ENCODE data around the gene GPR61.

The GPR61 gene

DNA sequence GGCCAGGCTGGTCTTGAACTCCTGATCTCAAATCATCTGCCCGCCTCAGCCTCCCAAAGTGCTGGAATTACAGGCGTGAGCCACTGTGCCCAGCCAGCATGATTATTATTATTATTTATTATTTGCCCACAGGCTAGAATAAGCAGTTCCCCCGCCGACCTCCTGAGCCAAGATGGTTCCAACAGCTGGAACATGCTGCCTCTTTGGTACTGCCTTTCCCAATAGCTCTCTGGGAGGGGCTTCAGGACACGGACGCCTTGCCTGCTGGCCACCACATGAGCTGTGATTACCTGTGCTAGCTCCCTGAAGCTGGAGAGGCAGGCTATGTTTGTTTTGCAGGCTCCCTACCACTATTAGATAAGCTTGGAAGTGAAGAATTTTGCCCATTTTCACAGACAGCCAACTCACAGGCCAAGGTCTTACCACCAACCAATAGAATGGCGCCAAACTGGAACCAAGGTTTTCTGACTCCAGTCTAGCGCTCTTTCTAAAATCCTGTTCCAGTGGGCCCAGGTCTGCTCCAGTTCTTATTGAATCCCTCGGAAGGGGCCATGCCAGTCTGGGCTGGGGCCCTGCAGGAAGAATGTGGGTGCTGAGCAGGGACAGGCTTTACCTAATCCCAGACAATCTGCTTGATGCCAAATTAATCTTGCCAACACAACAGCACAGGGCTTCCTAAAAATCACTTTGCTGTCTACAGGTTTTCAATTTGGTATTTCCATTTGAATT lies 2.1 kb upstream of the GPR61 start:
- DNase-seq, result no peak

DNA sequence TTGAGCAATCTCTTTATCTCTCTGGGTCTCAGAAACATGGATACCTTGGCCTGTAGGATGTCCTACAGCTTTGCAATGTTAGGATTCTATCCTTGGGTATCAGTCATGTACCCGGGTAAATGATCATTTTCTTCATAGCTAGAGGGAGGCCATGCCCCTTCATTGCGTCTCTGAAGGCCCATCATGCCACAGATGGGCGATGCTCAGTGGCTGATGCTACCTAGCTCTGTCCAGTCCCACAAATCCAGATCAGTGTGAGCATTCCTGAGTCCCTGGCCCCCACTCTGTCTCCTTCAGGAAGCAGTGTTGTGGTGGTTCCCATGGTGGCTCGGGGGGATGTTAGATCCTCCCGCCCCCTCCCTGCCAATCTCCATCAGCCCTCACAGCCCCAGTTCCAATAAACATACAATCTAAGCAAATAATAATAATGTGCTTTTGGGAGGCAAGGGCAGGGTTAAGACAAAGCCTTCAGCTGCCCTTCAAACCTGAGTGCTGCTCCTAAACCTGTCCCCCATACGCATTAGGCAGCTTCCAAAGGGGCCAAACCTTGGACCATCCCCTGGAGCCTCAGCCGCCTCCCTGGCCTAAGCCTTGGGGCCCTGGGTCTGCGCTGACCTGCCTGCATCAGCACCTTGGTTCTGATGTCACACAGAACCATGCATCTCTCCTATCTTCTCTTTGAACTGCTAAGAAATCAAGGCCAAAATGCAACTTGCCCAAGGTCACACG lies 681 bp upstream of the GPR61 start:
- no peak for DNase-seq

DNA sequence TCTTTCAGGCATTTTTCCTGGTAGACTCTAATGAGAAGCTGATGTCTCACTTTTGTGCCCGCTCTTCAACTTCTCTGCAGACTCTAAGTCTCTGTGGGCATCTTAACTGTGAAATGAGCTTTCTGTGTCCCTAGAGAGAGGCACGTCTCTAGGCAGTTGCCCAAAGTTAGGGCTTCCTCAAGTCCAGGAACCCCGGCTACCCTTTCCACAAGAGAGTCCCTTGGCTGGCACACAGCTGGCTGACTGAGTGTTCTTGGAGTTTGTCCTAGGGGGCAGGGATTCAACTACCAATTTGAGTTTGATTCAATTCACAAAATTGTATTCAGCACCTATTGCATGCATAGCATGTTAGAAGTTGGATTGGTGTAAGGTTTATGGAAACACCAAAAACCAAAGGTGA lies 1.4 kb downstream of the GPR61 start:
- no peak for DNase-seq

DNA sequence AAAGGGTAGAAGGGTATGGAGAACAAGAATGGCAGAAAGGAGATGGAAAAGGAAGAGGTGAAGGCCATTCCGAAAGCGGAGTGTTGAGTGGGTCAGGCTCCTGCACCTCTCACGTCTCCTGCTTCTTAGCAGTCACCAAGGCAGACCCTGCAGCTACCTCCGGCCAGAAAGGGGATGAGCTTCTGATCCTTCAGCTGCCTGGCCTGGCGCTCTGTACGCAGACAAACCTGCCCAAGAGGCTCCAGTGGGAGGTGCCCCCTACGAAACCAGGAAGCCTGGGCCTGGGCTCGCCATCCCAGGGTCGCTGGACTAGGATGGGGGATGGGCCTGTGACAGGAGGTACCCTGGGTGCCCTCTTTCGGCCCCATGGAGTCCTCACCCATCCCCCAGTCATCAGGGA lies 3.0 kb downstream of the GPR61 start:
- DNase-seq, result no peak

DNA sequence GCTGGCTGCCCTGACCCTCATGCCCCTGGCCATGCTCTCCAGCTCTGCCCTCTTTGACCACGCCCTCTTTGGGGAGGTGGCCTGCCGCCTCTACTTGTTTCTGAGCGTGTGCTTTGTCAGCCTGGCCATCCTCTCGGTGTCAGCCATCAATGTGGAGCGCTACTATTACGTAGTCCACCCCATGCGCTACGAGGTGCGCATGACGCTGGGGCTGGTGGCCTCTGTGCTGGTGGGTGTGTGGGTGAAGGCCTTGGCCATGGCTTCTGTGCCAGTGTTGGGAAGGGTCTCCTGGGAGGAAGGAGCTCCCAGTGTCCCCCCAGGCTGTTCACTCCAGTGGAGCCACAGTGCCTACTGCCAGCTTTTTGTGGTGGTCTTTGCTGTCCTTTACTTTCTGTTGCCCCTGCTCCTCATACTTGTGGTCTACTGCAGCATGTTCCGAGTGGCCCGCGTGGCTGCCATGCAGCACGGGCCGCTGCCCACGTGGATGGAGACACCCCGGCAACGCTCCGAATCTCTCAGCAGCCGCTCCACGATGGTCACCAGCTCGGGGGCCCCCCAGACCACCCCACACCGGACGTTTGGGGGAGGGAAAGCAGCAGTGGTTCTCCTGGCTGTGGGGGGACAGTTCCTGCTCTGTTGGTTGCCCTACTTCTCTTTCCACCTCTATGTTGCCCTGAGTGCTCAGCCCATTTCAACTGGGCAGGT lies 3.8 kb downstream of the GPR61 start:
- DNase-seq, result no peak

DNA sequence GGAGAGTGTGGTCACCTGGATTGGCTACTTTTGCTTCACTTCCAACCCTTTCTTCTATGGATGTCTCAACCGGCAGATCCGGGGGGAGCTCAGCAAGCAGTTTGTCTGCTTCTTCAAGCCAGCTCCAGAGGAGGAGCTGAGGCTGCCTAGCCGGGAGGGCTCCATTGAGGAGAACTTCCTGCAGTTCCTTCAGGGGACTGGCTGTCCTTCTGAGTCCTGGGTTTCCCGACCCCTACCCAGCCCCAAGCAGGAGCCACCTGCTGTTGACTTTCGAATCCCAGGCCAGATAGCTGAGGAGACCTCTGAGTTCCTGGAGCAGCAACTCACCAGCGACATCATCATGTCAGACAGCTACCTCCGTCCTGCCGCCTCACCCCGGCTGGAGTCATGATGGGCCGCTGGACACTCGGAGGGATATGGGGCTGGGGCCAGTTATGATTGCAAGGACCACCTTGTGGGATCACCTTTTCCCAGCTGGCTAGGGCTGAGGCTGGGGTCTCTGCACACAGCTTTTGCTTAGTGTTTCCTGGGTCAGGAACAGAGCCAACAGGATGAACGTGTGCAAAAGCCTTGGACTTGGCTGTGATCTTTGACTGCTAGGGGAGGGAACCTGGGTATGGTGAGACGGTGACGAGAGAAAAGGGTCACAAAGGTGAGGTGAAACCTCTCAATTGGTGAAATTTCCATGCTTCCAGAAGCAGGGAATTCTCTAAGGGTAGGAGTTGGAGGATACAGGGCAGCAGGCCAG lies 4.5 kb downstream of the GPR61 start:
- DNase-seq, result no peak

DNA sequence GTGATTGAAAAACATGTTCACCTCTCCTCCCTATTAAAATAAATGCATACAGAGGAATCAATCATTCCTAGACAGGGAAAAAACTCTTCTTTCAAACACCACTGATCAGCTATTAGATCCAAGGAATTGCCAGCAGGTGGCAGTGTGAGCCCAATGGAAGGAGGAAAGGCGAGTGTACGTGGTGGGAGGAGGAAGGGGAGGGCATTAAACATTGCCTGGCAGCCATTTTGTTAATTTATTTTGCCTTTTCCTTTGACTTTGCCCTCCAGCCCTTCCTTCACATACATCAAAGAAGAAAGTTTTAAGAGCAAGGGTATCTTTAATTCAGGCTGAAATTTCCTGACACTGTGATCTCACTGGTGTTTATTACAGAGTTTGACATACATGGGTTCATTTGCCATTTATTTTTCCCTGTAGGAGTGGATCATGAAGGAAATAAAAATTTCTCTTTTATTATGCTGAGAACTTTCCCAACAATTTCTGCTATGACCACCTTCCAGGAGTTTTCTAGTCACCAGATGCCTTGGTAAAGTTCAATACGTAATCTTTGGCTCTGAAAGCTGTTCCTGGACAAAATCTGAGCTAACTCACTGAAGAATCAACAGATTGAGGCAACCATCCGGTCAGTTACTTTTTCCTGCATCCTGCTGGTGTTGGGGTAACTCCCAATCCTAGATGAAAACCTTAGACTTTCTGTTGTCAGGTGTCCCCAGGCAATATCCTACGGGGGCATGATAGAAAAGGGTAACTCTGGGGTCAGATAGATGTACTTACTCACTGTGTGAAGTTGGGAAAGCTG lies 6.8 kb downstream of the GPR61 start:
- peak; percentile 92 for DNase-seq

DNA sequence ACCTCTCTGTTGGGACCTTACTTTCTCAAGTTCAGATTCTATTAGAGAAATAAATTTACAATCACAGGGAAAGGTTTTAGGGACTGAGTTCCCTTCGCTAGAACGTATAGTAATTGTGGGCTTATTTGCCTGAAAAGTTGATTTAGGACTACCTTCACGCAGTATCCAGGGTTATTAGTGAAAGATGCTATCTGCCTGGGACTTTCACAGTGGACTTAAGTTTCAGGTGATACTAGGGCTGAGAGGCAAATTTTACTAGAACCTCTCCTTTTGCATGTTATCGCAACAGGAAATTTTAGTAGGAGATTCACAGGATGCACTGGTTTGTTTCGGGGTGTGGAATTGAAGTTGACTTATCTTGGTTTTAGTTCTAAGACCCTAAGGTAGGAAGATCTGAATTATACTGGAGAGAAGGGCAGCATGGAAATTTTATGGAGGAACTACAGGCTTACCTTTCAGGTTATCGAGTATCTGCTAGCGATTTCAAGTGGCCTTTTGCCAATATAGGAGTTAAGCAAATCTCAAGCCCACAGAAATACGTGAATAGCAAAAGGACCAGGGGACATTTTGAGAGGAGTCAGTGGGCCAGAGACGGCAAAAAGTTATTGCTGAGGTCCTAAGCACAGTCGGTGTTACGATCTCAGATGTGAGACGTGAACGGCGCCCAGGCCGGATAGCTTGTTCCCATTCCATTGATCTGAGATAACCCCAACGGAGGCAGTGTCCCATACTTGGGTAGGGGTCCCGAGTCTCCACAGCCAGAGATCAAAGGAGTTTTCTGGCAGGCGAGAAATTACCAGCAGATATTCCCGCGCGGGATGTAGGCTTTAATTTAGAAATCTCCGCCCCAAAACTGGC lies 8.0 kb downstream of the GPR61 start:
- DNase-seq, result no peak

DNA sequence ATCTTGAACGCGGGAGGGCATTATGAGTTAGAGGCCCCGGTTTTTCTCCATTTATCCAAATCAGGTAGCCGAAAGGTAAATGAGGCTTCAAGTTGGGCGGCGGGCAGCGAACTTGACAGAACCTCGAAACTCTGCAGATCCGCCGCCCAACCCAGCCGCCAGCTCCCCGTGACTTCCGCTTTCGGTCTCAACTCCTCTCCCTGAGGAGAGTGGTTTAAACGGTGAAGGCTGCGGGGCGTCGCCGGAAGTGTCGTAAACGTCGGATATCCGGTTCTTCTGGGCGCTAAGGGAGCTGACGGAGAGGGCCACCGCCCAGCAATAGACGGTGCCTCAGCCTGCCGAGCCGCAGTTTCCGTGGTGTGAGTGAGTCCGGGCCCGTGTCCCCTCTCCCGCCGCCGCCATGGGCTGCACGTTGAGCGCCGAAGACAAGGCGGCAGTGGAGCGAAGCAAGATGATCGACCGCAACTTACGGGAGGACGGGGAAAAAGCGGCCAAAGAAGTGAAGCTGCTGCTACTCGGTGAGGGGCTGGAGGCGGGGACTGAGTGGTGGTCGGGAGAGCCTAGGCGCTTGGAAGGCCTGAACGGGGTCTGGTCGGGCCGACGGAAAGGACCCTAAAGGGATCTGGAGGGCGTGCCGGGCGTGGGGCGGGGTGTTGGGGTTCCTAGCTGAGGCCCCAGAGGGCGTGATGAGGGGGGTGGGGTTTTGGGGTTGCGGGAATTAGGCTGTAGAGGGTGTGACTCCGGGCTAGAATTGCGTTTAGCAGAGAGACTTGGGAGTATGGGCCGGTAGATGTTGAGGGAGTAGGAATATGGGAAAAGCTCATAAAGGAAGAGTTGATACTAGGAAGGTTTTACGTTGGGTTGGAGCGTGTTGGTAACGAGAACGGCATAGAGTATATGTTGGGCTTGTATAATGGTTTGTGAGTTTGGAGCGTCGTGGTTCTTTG lies 8.9 kb downstream of the GPR61 start, which contains the start of gene GNAI3:
Gene GNAI3 (plus strand): TSS at position 295 of the 947 bp plus-strand sequence. CDS start 106 bp downstream, at position 401.
- DNase-seq, result peak; percentile 97

DNA sequence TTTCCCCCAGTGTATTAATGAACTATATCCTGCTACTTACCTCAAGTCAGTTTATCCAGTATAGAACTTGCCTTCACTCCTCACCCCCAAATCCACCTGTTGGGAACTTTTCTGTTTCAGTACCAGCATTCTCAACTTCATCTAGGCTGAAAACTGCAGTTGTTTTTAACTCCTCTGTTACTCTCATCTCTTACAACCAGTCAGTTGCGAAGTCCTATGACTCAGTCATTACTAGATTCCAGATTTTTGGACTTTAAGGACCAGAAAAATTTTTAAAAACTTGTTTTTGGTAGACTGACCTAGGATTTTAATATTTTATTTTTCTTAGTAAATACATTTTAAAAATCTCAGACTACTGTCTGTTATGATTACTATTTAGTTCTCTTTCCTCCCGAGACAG lies 16.9 kb downstream of the GPR61 start:
- DNase-seq, result no peak

DNA sequence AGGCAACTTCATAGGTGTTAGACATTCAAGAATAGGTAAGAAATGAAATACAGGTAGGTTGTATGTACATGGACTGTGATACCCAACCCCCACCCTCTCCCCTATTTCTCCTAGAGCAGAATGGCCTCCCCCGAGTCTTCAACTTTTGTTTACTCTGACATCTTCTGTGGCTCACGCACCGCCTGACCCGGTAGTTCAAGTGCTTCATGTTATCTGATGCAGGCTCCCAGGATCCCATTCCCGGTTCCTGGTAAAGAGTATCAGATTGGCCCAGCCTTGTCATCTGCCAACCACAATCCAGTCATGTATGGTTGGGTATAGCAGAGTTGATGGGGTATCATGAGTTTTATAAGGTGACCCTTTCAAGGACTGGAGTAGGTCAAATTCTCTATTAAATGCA lies 17.8 kb downstream of the GPR61 start:
- DNase-seq, result no peak

DNA sequence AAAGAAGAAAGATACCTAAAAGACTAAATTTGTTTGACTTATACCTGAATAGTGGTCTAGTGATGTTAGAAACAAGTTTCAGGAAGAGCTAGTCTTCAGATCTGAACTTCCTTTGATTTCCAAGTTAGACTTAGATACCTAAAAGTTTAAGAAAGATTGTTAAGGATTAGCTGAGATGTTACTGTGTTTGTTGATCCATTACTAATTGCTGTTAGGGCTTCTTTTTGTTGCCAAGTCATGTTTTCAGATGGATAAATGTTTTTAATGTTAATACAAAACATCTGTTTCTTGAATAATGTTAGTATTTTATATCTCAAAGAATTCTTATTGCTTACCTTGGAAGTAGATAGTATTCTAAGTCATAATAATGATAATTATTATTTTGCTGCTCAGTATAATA lies 20.3 kb downstream of the GPR61 start:
- no peak for DNase-seq

DNA sequence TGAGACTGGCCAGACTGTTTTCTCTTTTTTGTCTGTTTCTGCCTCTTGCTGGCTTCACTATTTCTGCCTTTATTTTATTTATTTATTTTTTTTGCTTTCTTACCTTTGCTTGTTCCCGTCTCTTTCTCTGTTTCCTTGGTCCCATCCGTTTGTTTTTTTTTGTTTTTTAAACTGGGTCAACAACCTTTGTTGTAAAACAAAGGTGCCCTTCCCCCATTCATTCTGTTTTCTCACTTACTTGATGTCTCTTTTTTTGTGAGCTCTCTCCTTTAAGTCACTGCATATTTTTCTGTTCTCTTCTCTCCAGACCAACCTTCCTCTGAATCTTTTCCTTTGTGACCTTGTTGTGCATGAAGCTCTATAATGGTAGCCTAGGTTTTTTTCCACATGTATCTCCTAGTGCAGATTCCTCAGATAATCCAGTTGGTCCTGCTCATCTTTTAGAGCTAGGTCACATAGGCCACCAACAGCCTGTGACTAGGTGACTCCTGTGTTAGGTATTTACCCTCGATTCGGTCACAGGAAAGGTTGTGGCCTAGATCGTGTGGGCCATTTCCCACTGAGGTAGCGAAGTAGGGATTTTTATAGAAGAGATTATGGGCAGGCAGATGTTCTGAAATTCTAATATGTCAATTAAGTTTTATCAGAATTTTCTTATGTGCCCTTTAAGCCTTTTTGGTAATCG lies 24.7 kb downstream of the GPR61 start:
- no peak for DNase-seq

DNA sequence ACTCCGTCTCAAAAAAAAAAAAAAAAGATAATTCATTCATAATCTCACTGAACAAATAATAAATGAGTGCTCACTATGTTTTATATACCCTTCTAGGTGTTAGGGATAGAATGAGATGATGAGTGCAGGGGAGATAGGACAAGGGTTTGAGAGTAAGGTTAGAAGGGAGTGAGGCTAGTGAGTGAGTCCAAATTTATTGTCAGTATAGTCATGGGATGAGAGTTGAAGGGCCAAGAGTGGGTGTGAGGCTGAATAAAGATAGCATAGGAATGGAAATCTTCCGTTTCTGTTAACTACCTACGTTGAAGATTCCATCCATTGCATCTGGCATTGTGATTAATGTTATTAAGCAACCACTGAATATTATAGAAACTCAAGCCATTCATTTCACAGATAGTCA lies 25.6 kb downstream of the GPR61 start:
- no peak for DNase-seq

DNA sequence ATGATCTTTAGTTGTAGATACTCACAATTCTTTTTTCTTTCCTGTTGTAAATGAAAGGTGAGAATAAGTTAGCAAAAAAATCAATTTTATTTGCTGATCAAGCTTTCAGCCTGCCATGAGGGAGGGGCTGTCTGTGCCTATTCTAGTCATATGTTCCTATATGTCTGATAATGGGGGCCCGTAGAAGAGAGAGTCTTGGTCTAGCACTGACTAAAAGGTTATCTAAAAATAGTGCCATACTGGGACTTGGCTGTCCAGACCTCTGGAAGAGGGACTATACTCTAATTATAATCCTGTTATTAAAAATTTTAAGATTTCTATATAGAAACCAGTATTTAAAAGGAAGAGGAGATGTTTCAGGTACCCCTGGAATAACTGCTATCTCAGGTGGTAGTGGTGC lies 27.3 kb downstream of the GPR61 start:
- no peak for DNase-seq

DNA sequence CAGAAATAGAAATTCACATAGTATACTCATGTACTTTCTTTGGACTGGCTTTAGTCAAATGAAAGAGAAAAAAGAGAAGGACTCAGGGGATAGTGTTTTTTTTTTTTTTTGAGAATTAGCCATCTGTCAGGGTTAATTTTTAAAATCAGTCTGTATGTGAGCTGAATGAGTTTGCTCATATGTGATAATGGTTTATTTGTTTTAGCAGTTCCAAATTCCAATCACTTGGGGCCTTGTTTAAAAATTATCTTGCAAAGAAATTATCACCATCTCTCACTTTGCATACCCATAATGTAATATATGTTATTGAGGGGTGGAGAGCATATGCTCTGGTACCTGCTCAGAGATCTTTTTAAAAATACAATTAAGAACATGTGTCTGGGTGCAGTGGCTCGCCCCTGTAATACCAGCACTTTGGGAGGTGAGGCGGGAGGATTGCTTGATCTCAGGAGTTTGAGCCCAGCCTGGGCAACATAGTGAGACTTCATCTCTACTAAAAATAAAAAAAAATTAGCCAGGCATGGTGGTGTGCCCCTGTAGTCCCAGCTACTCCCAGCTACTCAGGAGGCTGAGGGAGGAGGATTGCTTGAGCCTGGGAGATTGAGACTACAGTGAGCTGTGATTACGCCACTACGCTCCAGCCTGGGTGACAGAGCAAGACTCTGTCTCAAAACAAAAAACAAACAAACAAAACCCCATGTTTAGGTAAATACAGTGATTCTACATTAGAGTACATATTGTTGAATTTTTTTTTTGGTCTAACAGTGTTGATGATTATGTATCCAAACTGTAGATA lies 28.4 kb downstream of the GPR61 start:
- DNase-seq, result no peak

DNA sequence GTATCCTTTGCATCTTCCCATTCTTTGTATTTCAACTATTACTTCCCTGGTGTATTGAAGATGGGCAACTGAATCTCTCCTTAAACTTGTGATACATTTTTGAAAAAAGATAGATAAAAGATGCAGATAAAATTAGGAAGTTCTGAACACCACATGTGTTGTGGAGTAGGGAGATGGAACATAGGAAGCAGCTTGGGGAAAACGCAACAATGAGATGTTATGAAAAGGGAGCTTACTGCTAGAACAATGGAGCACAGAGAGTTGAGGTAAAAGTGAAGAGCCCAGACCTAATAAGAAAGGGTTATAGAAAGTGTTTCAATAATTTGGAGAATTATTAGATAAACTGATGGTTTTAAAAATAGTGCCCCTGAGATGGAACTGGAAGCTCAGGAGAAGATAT lies 29.7 kb downstream of the GPR61 start:
- DNase-seq, result no peak

DNA sequence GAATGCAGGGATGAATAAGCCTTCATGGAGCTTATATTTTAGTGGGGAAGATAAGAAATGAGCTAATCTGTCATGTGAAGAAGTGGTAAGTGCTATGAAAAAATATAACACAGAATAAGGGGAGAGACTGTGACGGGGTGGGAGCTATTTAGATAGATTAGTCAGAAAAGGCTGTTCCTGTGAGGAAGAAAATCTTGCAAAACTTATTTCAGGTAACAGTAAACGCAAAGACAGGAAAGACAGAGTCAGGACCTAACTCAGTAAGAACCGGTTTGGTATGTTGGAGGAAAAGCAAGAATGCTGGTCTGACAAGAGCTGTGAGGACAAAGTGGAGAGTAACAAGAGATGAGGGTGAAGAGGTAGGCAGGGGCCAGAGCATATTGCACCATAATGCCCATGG lies 30.7 kb downstream of the GPR61 start:
- DNase-seq, result no peak

DNA sequence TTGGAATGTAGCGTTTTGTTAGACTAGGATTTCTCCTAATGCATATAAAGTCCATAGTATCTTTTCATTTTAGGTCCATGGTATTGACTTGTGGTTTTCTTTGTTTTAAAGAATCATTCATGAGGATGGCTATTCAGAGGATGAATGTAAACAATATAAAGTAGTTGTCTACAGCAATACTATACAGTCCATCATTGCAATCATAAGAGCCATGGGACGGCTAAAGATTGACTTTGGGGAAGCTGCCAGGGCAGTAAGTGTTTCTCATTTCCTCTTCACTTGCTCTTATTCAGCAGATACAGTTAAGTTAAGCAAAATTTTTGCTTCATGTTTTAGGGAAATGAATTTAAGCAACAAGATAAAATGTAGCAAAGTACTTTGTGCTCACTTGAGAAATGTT lies 34.1 kb downstream of the GPR61 start:
- DNase-seq, result no peak

Data from right hindlimb (tissue), 1 donor.